Measurements from ENCODE around the gene RGMA.

Gene RGMA

GRCh38 chr15:93001156-93001555 is 87.9 kb downstream of the RGMA start:
- no peak for DNase-seq

DNA sequence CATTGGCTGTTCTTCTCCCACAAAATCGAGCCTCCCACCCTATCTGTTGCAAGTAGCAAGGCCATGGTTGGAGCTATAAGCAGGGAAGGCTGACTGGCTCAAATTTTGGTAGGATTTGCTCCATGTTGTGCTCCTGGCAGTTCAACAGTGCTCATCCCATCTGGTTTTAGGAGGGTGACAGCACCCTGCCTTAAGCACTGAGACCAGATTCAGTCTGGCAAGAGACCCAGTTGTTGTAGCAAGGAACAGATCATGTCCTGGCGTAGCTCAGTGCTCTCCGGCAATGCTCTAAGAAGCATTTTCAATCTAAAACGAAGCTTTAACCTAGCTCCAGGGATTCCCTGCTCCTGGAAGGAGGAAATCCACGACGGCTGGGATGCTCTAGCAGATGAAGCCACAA is 91.2 kb downstream of the RGMA start:
- DNase-seq, result no peak

DNA sequence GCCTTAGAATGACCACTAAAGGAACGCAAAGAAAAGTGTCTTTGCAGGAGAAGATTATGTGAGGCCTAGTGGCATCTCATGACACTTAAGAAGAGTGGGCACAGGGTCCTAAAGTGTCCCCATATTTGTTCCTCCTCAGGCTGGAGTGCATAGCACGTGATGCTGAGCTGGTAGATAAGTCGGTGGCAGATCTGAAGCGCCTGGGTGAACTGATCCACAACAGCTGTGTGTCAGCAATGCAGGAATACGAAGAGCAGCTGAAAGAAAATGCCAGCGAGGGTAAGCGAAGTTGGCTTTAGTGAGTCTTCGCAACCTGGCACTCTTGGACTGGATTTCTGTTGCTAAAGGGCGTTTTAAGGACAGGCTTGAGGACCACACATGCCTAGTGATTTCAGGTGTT is 96.3 kb downstream of the RGMA start:
- no peak for DNase-seq

- no peak for DNase-seq
Measured at GRCh38 chr15:92990031-92990430, 99.0 kb downstream of the RGMA start.

DNA sequence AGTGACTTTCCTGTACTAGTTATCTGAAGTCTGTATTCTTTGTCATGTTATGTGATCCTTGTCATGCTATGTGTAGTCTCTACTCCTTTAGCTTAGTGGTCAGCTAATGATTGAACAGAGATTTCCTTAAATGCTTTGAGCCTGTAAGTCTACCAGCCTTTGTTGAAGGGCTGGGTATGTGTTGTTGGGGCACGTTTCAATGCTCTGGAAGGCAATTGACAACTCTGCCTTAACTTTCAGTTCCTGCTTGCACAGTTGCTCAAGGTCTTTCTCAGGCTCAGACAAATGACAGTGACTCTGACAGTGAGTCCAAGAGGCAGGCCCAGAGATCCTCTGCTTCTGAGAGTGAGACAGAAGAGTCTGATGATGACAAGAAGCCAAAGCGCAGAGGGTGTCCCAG is 99.5 kb downstream of the RGMA start:
- no peak for DNase-seq

All from NCI-H1105 (cell line).